Endothelial cell of umbilical vein (primary cell): ENCODE measurements around the gene BMPR1A. TPM values are rescaled to one million over a fixed set of nuclear protein-coding genes. Genes with fewer than 3 reads are reported as not detected.

Source experiments
- BruUV-seq: library from RNA; stranded (reverse); fragments of 400-500 nt; replicated peaks from 2 replicates; lab custom pipeline; 2021; lab: Mats Ljungman, UMichigan
- CTCF ChIA-PET: fragments of 300-600, 350-600 bp; sonication (Branson Sonifier 250); formaldehyde crosslinking; loops from one replicate; lab custom pipeline; 2021; ENCODE audit warnings: antibody characterized with exemption, inconsistent platforms; lab: Charles Lee
- POLR2A ChIA-PET: fragments of 300-600, 350-600 bp; sonication (Branson Sonifier 250); formaldehyde crosslinking; loops from one replicate; lab custom pipeline; 2021; ENCODE audit warnings: antibody characterized with exemption, inconsistent platforms; lab: Charles Lee
- DNase-seq: peaks from one replicate; pipeline ENCODE4 v3.0.0-alpha.2; 2011; ENCODE audit warnings: low read depth, low spot score
- FAIRE-seq: peaks from 2 replicates; lab custom pipeline; 2011; peaks lifted over from hg19 to GRCh38; lab: Jason Lieb, UNC
- H2AFZ ChIP-seq: 2 replicates; pipeline ENCODE4 v1.6.0; 2012; ENCODE audit warnings: low read depth, low read length, control low read depth, inconsistent platforms
- H3K27ac ChIP-seq: 2 replicates; pipeline ENCODE4 v1.5.1; 2011; ENCODE audit warnings: low read depth, mild to moderate bottlenecking, control low read depth, low read length, moderate library complexity; ENCODE audit not compliant: insufficient read depth
- H3K27me3 ChIP-seq, 2 experiments: 2 replicates each; pipeline versions ENCODE4 v1.6.0 to v1.6.1; 2011; ENCODE audit warnings: low read length in 2 of 2, mixed read lengths in 1 of 2; ENCODE audit not compliant: control insufficient read depth in 2 of 2, insufficient read depth in 2 of 2
- H3K36me3 ChIP-seq, 2 experiments: 2 replicates in 1 of 2; 3 replicates in 1 of 2; pipeline ENCODE4 v1.5.1; 2011; ENCODE audit warnings: low read length in 2 of 2, mild to moderate bottlenecking in 1 of 2, moderate library complexity in 1 of 2; ENCODE audit not compliant: control insufficient read depth in 2 of 2, insufficient read depth in 2 of 2; ENCODE audit errors: extremely low read depth in 1 of 2
- H3K4me1 ChIP-seq: 3 replicates; pipeline ENCODE4 v1.5.1; 2011; ENCODE audit warnings: mild to moderate bottlenecking, low read length; ENCODE audit not compliant: control insufficient read depth, insufficient read depth; ENCODE audit errors: extremely low read depth
- H3K4me2 ChIP-seq: 2 replicates; pipeline ENCODE4 v1.6.1; 2011; ENCODE audit warnings: low read length, control low read depth, mixed read lengths; ENCODE audit not compliant: insufficient read depth
- H3K4me3 ChIP-seq, 3 experiments: fragments of 200-600 bp in 1 of 3; sonication (generic), shearing (Covaris generic) in 1 of 3; replicated peaks in 1 of 3; 2 replicates each; pipeline ENCODE4 v1.5.1; 2011 to 2016; ENCODE audit warnings: control low read depth in 3 of 3, low read length in 3 of 3, mild to moderate bottlenecking in 2 of 3, inconsistent platforms in 1 of 3, low read depth in 1 of 3, moderate library complexity in 1 of 3; ENCODE audit not compliant: insufficient read depth in 1 of 3
- H3K79me2 ChIP-seq: 2 replicates; pipeline ENCODE4 v1.6.0; 2012; ENCODE audit warnings: low read length, inconsistent platforms; ENCODE audit not compliant: control insufficient read depth, insufficient read depth
- H3K9ac ChIP-seq: replicated peaks from 2 replicates; pipeline ENCODE3; 2011; ENCODE audit warnings: low read length, control low read depth; ENCODE audit not compliant: insufficient read depth; ENCODE audit errors: extremely low read depth
- H3K9me1 ChIP-seq: replicated peaks from 3 replicates; pipeline ENCODE4 v1.6.0; 2011; ENCODE audit warnings: mild to moderate bottlenecking, low read length; ENCODE audit not compliant: control insufficient read depth, insufficient read depth; ENCODE audit errors: extremely low read depth
- H3K9me3 ChIP-seq: replicated peaks from 2 replicates; pipeline ENCODE4 v1.5.1; 2012; ENCODE audit warnings: low read length, inconsistent platforms; ENCODE audit not compliant: control insufficient read depth, insufficient read depth
- H4K20me1 ChIP-seq: replicated peaks from 2 replicates; pipeline ENCODE3; 2011; ENCODE audit warnings: mild to moderate bottlenecking, low read length; ENCODE audit not compliant: control insufficient read depth, insufficient read depth; ENCODE audit errors: extremely low read depth
- EZH2 ChIP-seq: IDR thresholded peaks from 2 replicates; pipeline ENCODE4 v1.6.1; 2012; ENCODE audit warnings: borderline replicate concordance, low read depth, mild to moderate bottlenecking, moderate library complexity, low read length, inconsistent platforms; ENCODE audit not compliant: severe bottlenecking
- FOS ChIP-seq: IDR thresholded peaks from 2 replicates; pipeline ENCODE4 v1.6.1; 2011; ENCODE audit warnings: mild to moderate bottlenecking, low read length, moderate library complexity, borderline replicate concordance; ENCODE audit not compliant: insufficient read depth
- GATA2 ChIP-seq: IDR thresholded peaks from 2 replicates; pipeline ENCODE4 v1.7.0; 2011; ENCODE audit warnings: low read depth, mild to moderate bottlenecking, moderate library complexity, mixed read lengths, low read length; ENCODE audit not compliant: insufficient read length, insufficient read depth
- JUN ChIP-seq: IDR thresholded peaks from 2 replicates; pipeline ENCODE4 v1.6.1; 2011; ENCODE audit warnings: borderline replicate concordance, low read depth; ENCODE audit not compliant: insufficient read length, insufficient read depth
- MYC ChIP-seq: IDR thresholded peaks from one replicate; pipeline ENCODE4 v1.6.1; 2011; ENCODE audit warnings: mild to moderate bottlenecking, low read depth, low read length
- POLR2A ChIP-seq: IDR thresholded peaks from 2 replicates; pipeline ENCODE4 v1.6.1; 2012; ENCODE audit warnings: low read depth, mild to moderate bottlenecking, control low read depth, low read length
- dilution Hi-C: fragments of 300-500 bp; cut with MboI; formaldehyde crosslinking; loops from one replicate; pipeline ENCODE4 v1.15.0; 2019; ENCODE audit warnings: low sequenced_read_pairs; ENCODE audit not compliant: extremely low pct_ligation_motif_present
- intact Hi-C: fragments of 100-400 bp; cut with micrococcal nuclease; formaldehyde crosslinking; loops from one replicate; pipeline ENCODE4 v1.10.0; 2022
- polyA plus RNA-seq, 4 experiments: library from polyadenylated mRNA; depleted of rRNA in 3 of 4; stranded (reverse) in 3 of 4; unstranded in 1 of 4; fragments of >200 nt; gene quantifications; 2 replicates each; pipeline versions ENCODE4 v1.2.1 to v1.2.3, GENCODE V29; 2011 to 2012; ENCODE audit warnings: missing spikeins in 1 of 4
- total RNA-seq: library from RNA; stranded (reverse); gene quantifications from 2 replicates; pipeline ENCODE4 v1.2.3, GENCODE V29; 2021
- TF ChIP-seq, protein P1 (sequence below), 2 donors: IDR thresholded peaks; 1 replicate in 1 of 2; 2 replicates in 1 of 2; pipeline ENCODE4 v1.5.1; 2011; ENCODE audit warnings: low read length in 2 of 2, mild to moderate bottlenecking in 2 of 2, moderate library complexity in 2 of 2, control low read depth in 1 of 2, inconsistent platforms in 1 of 2, low read depth in 1 of 2; ENCODE audit not compliant: insufficient read depth in 1 of 2; ENCODE audit errors: extremely low read depth in 1 of 2
- TF ChIP-seq, protein P2 (sequence below): IDR thresholded peaks from 2 replicates; pipeline ENCODE4 v1.6.1; 2011; ENCODE audit not compliant: insufficient read depth, insufficient read length

Gene BMPR1A
- total and polyA plus RNA-seq, 2 donors (not counting 3 experiments of a cell fraction or from before 2014, with no cell fraction given) = not detected

DNA sequence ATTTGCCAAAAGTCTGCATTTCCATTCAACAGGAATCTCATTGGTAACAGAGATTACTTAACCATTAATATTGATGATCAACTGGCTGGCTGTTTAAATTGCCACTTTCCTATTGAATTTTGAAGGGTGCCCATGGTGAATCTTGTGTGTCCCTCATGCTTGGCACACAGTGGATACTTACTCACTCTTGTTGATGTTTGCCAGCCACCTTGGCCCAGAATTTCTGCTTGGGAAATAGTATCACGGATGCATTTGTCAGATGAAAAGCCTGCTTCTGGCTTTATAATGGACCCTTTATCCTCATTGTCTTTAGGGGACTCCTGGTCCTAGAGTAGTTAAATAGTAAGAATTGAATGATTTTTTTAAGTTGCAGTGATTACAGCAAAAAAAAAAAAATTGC is 149.0 kb downstream of the BMPR1A start:
- H3K9me1 ChIP-seq = no peaks in the 10 kb centered on the region
- no peaks in the 10 kb centered on the region for H3K4me1 ChIP-seq
- dilution Hi-C loops = no loop called here
- no peak overlapping the region for H3K27ac ChIP-seq
- H3K36me3 ChIP-seq = no peaks in the 10 kb centered on the region
- H3K4me3 ChIP-seq = no peak overlapping the region
- DNase-seq (no peak), FAIRE-seq (no peak)
- H3K79me2 ChIP-seq = no peaks in the 10 kb centered on the region
- intact Hi-C loops = no loop called here
- H3K27me3 ChIP-seq = peaks cover 23 to 61% of the 10 kb centered on the region in 2 experiments
- BruUV-seq = no TSS peak
- no peak overlapping the region for H3K9ac ChIP-seq
- H2AFZ ChIP-seq = no peak overlapping the region
- H3K4me2 ChIP-seq = no peak overlapping the region
- CTCF ChIA-PET = interaction anchor here (0.6 to 1.4 kb wide), 2 partner anchors 67 to 212 kb away, joined by 3 to 4 read pairs; no protein-coding TSS in a partner anchor
- TF ChIP-seq, protein P1, sequence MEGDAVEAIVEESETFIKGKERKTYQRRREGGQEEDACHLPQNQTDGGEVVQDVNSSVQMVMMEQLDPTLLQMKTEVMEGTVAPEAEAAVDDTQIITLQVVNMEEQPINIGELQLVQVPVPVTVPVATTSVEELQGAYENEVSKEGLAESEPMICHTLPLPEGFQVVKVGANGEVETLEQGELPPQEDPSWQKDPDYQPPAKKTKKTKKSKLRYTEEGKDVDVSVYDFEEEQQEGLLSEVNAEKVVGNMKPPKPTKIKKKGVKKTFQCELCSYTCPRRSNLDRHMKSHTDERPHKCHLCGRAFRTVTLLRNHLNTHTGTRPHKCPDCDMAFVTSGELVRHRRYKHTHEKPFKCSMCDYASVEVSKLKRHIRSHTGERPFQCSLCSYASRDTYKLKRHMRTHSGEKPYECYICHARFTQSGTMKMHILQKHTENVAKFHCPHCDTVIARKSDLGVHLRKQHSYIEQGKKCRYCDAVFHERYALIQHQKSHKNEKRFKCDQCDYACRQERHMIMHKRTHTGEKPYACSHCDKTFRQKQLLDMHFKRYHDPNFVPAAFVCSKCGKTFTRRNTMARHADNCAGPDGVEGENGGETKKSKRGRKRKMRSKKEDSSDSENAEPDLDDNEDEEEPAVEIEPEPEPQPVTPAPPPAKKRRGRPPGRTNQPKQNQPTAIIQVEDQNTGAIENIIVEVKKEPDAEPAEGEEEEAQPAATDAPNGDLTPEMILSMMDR (IDR thresholded peaks at IDR 0.05; ENCODE audit: extremely low read depth in 1 of 2, insufficient read depth in 1 of 2, low read depth in 1 of 2, low read length in 2 of 2) = no peak
- TF ChIP-seq JUN = no peak
- TF ChIP-seq EZH2 = no peak
- no peaks in the 10 kb centered on the region for H4K20me1 ChIP-seq
- no peaks in the 10 kb centered on the region for H3K9me3 ChIP-seq
- POLR2A ChIA-PET = no interaction called here

DNA sequence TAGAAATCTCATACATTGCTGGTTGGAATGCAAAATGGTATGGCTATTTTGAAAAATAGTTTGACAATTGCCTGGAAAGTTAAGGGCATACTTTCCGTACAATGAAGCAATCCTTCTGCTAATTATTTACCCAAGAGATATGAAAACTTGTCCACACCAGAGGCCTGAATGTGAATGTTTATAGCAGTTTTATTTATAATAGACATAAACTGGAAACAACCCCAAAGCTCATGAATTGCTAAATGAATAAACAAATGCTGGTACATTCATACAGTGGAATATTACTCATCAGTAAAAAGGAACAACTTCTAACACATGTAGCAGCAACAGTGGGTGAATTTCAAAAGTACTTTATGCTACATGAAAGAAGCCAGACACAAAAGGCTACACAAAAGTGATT is 158.3 kb downstream of the BMPR1A start:
- no TSS peak for BruUV-seq
- intact Hi-C loops = no loop called here
- no peaks in the 10 kb centered on the region for H3K79me2 ChIP-seq
- no peaks in the 10 kb centered on the region for H4K20me1 ChIP-seq
- H3K9me3 ChIP-seq = no peaks in the 10 kb centered on the region
- no peak overlapping the region for H3K4me3 ChIP-seq
- ChIA-PET POLR2A (no interaction called here), CTCF (no interaction called here)
- dilution Hi-C loops = no loop called here
- H3K9ac ChIP-seq = no peak overlapping the region
- peaks cover 11 to 37% of the 10 kb centered on the region in 2 experiments for H3K27me3 ChIP-seq
- DNase-seq = no peak
- H3K9me1 ChIP-seq = no peaks in the 10 kb centered on the region
- TF ChIP-seq GATA2 (no peak), POLR2A (no peak), JUN (no peak), FOS (no peak), MYC (no peak)
- TF ChIP-seq, protein P2, sequence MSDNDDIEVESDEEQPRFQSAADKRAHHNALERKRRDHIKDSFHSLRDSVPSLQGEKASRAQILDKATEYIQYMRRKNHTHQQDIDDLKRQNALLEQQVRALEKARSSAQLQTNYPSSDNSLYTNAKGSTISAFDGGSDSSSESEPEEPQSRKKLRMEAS = no peak
- H3K4me2 ChIP-seq = no peak overlapping the region
- FAIRE-seq = no peak
- no peaks in the 10 kb centered on the region for H3K4me1 ChIP-seq
- no peak overlapping the region for H3K27ac ChIP-seq
- H2AFZ ChIP-seq = no peak overlapping the region
- no peaks in the 10 kb centered on the region for H3K36me3 ChIP-seq
